ENCODE data around the gene DOCK2.

DNA sequence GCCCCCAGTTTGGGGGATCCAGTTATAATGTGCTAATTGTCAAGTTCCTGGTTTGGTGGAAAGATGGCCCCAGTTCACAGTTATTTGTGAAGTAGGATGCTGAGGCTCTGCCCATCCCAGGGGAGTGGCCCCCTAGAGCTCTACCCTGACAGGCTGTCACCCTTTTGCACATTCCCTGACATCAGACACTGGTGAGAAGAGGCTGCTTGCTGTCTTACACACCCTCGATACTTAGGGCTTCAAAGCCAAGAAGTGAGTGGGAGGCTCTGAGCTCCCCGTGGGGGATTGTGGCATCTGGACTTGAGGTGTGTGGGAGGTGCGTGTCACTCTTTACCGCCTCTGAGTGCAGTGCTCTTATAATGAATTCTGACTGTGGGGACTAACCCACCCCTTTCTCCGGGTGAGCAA lies 168.5 kb downstream of the DOCK2 start:
- no peak for TF ChIP-seq CTCF (IDR thresholded peaks at IDR 0.05)
- TF ChIP-seq POLR2A (IDR thresholded peaks at IDR 0.05), result no peak
- no peak for TF ChIP-seq POLR2AphosphoS5 (IDR thresholded peaks at IDR 0.05)
- TF ChIP-seq EP300 (IDR thresholded peaks at IDR 0.05), result no peak
